ENCODE data around the gene C14orf39.

- TF ChIP-seq CTCF (IDR thresholded peaks at IDR 0.05; ENCODE audit: poor library complexity) (no peak), EZH2 (IDR thresholded peaks at IDR 0.05; ENCODE audit: borderline replicate concordance) (peak; percentile 97), EZH2phosphoT487 (IDR thresholded peaks at IDR 0.05; ENCODE audit: low read depth, severe bottlenecking, unreplicated experiment) (peak; percentile 93)
Observed at GRCh38 chr14:60510951-60511599, 25.2 kb upstream of the C14orf39 start.
